HL-60 (cell line): ENCODE data around the gene CCSER1.

Experiments
- DNase-seq, 2 experiments: peaks; one replicate each; pipeline ENCODE4 v3.0.0-alpha.2; 2010 to 2020; ENCODE audit warnings: low read depth in 1 of 2, low spot score in 1 of 2
- H3K27ac ChIP-seq: fragments of 250-450 bp; sonication (Bioruptor Pico); replicated peaks from 2 replicates; pipeline ENCODE4 v1.5.1; 2020; ENCODE audit warnings: mild to moderate bottlenecking, moderate library complexity
- H3K27me3 ChIP-seq: fragments of 250-450 bp; sonication (Bioruptor Pico); 2 replicates; pipeline ENCODE4 v1.5.1; 2021; ENCODE audit warnings: mild to moderate bottlenecking, moderate library complexity; ENCODE audit not compliant: insufficient read depth, poor library complexity, severe bottlenecking
- H3K4me3 ChIP-seq: replicated peaks from 2 replicates; pipeline ENCODE4 v1.5.1; 2011; ENCODE audit warnings: mild to moderate bottlenecking, control low read depth, low read length; ENCODE audit not compliant: insufficient read depth
- GABPA ChIP-seq: IDR thresholded peaks from 2 replicates; pipeline ENCODE4 v1.6.1; 2012; ENCODE audit warnings: low read depth
- POLR2AphosphoS5 ChIP-seq: IDR thresholded peaks from 2 replicates; pipeline ENCODE4 v1.6.1; 2012; ENCODE audit warnings: low read depth
- SPI1 ChIP-seq: IDR thresholded peaks from 2 replicates; pipeline ENCODE4 v1.6.1; 2012; ENCODE audit warnings: low read depth, mild to moderate bottlenecking, borderline replicate concordance
- TF ChIP-seq, protein P1 (sequence below): IDR thresholded peaks from one replicate; pipeline ENCODE4 v1.5.1; 2011; ENCODE audit warnings: low read length, control low read depth, inconsistent platforms; ENCODE audit not compliant: insufficient read depth
- TF ChIP-seq, protein P2 (sequence below): IDR thresholded peaks from 2 replicates; pipeline ENCODE4 v1.6.1; 2012; ENCODE audit warnings: low read depth; ENCODE audit not compliant: insufficient replicate concordance

CCSER1 gene

DNA sequence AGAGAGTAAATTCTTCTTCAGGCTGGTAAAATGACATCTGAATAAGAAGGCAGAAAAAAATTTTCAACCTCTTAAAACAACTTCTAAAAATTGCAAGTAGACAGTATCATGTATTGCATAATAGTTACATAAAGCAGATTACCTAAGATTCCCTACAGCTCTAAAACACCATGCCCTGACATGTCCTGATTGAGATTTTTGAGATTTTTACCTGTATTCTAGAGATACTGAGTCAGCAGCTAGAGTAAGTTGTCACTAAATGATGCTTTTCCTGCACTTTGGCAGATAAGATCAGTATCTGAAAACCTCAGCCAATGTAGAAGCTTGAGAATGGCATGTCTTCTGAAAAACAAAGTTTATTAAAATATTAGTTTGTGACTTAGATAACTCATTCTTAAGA is 713.6 kb downstream of the CCSER1 start:
- TF ChIP-seq SPI1 (no peak), GABPA (no peak), POLR2AphosphoS5 (no peak)
- TF ChIP-seq, protein P1, sequence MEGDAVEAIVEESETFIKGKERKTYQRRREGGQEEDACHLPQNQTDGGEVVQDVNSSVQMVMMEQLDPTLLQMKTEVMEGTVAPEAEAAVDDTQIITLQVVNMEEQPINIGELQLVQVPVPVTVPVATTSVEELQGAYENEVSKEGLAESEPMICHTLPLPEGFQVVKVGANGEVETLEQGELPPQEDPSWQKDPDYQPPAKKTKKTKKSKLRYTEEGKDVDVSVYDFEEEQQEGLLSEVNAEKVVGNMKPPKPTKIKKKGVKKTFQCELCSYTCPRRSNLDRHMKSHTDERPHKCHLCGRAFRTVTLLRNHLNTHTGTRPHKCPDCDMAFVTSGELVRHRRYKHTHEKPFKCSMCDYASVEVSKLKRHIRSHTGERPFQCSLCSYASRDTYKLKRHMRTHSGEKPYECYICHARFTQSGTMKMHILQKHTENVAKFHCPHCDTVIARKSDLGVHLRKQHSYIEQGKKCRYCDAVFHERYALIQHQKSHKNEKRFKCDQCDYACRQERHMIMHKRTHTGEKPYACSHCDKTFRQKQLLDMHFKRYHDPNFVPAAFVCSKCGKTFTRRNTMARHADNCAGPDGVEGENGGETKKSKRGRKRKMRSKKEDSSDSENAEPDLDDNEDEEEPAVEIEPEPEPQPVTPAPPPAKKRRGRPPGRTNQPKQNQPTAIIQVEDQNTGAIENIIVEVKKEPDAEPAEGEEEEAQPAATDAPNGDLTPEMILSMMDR, result no peak
- TF ChIP-seq, protein P2, sequence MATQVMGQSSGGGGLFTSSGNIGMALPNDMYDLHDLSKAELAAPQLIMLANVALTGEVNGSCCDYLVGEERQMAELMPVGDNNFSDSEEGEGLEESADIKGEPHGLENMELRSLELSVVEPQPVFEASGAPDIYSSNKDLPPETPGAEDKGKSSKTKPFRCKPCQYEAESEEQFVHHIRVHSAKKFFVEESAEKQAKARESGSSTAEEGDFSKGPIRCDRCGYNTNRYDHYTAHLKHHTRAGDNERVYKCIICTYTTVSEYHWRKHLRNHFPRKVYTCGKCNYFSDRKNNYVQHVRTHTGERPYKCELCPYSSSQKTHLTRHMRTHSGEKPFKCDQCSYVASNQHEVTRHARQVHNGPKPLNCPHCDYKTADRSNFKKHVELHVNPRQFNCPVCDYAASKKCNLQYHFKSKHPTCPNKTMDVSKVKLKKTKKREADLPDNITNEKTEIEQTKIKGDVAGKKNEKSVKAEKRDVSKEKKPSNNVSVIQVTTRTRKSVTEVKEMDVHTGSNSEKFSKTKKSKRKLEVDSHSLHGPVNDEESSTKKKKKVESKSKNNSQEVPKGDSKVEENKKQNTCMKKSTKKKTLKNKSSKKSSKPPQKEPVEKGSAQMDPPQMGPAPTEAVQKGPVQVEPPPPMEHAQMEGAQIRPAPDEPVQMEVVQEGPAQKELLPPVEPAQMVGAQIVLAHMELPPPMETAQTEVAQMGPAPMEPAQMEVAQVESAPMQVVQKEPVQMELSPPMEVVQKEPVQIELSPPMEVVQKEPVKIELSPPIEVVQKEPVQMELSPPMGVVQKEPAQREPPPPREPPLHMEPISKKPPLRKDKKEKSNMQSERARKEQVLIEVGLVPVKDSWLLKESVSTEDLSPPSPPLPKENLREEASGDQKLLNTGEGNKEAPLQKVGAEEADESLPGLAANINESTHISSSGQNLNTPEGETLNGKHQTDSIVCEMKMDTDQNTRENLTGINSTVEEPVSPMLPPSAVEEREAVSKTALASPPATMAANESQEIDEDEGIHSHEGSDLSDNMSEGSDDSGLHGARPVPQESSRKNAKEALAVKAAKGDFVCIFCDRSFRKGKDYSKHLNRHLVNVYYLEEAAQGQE, result no peak
- H3K27me3 ChIP-seq, result no peaks in the 10 kb centered on the region
- DNase-seq, result no peak
- H3K4me3 ChIP-seq, result no peak overlapping the region
- H3K27ac ChIP-seq, result no peak overlapping the region

DNA sequence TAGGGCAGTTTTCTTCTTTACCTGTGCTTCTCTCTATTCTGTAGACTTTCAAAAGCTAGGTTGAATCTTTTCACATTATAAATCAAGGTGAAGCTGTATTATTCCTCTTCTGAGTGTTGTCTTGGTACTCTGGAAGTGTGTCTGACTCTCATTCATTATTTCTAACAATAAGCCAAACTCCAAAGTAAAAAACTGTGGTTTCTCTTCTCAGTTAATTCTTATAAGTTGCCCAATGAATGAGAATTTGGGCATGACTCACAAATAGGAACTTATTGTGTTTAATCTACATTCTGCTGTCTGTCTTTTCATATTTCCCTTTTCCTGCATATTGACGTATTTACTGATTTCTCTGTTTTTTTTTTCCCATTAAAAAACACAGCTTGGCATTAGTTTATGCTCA is 714.5 kb downstream of the CCSER1 start:
- Histone ChIP-seq H3K27ac (no peak overlapping the region), H3K27me3 (no peaks in the 10 kb centered on the region), H3K4me3 (no peak overlapping the region)
- no peak for DNase-seq
- TF ChIP-seq SPI1, result no peak
- TF ChIP-seq, protein P1, result no peak

DNA sequence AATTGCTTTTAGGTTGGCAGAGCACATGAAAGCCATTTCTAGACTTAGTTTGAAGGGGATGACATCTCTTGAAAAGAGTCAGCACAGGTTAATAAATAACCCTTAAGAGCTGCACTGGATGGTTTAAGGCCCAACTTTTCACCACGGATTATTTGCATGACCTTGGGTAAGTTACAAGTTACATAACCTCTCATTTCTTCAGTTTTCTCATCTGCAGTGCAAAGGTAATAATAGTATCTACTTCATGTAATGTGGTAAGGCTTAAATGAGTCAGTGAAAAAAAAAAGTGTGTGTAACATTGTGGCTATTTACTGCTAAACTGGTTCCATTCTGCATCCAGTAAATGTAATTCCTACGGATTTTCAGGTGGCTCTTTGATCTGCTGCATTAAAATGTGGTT is 715.8 kb downstream of the CCSER1 start:
- no peak for DNase-seq

More for the DNA sequence above, 715.8 kb downstream of the CCSER1 start:
- H3K27me3 ChIP-seq, result no peaks in the 10 kb centered on the region
- TF ChIP-seq, protein P2, result no peak
- TF ChIP-seq GABPA (no peak), POLR2AphosphoS5 (no peak), SPI1 (no peak)
- TF ChIP-seq, protein P1, result no peak
- no peak overlapping the region for H3K27ac ChIP-seq
- no peak overlapping the region for H3K4me3 ChIP-seq
